Heart left ventricle (tissue), 16 donors: ENCODE data around the gene AKR1C3. TPM values are rescaled to one million over a fixed set of nuclear protein-coding genes. Genes with fewer than 3 reads are reported as not detected.

ENCODE experiments used
- ATAC-seq, 4 donors: fragments of 200-7000 bp; cut with Tn5 transposase; one replicate each; pipeline ENCODE4 v1.9.1; 2020 to 2022; ENCODE audit warnings: moderate library complexity in 4 of 4, mild to moderate bottlenecking in 3 of 4, moderate number of reproducible peaks in 1 of 4
- DNase-seq, 5 donors: peaks; one replicate each; pipeline ENCODE4 v3.0.0-alpha.2; 2020
- H3K27ac ChIP-seq, 12 donors: fragments of 200-600 bp; sonication (generic) in 4 of 12; one replicate each; pipeline versions ENCODE4 v1.5.0 to v1.8.0; 2016 to 2022; ENCODE audit warnings: mild to moderate bottlenecking in 2 of 12
- H3K27me3 ChIP-seq, 9 donors: fragments of 200-600 bp; sonication (generic) in 2 of 9; one replicate each; pipeline versions ENCODE4 v1.5.1 to v1.8.0; 2016 to 2022; ENCODE audit warnings: mild to moderate bottlenecking in 3 of 9
- H3K36me3 ChIP-seq, 9 donors: fragments of 200-600 bp; sonication (generic) in 2 of 9; one replicate each; pipeline versions ENCODE4 v1.5.0 to v1.8.0; 2018 to 2022; ENCODE audit warnings: mild to moderate bottlenecking in 2 of 9
- H3K4me1 ChIP-seq, 12 donors: fragments of 200-600 bp; sonication (generic) in 4 of 12; one replicate each; pipeline versions ENCODE4 v1.5.0 to v1.8.0; 2016 to 2022; ENCODE audit warnings: mild to moderate bottlenecking in 3 of 12
- H3K4me3 ChIP-seq, 12 donors: fragments of 200-600 bp; sonication (generic) in 4 of 12; one replicate each; pipeline versions ENCODE4 v1.5.0 to v1.8.0; 2017 to 2022; ENCODE audit warnings: mild to moderate bottlenecking in 9 of 12, moderate library complexity in 4 of 12
- H3K9me3 ChIP-seq, 12 donors: fragments of 200-600 bp; sonication (generic) in 4 of 12; one replicate each; pipeline versions ENCODE4 v1.5.0 to v1.8.0; 2016 to 2022; ENCODE audit warnings: mild to moderate bottlenecking in 1 of 12
- POLR2A ChIP-seq, 2 donors: fragments of 450-650 bp; IDR thresholded peaks; one replicate each; pipeline ENCODE4 v1.6.1; 2017; ENCODE audit warnings: antibody characterized with exemption in 2 of 2, mild to moderate bottlenecking in 2 of 2, moderate library complexity in 2 of 2
- WGBS, 4 donors: extraction: QIAGEN DNeasy Blood & Tissue Kit in 2 of 4; methylation state at CpG; one replicate each; pipeline versions ENCODE4 v1.1.5 to v1.1.7; 2013 to 2018; 5-methylcytosine and 5-hydroxymethylcytosine counted together
- intact Hi-C, 10 donors: fragments of 100-400 bp; cut with DNase I; formaldehyde crosslinking; loops; one replicate each; pipeline versions ENCODE4 v1.11.1 to v1.14.2; 2022
- polyA plus RNA-seq, 2 donors: library from polyadenylated mRNA; stranded (reverse); fragments of 200-250 nt; gene quantifications; one replicate each; pipeline ENCODE4 v1.2.3, GENCODE V29; 2013
- total RNA-seq, 9 donors: library from RNA; depleted of rRNA in 2 of 9; stranded (reverse); fragments of >200 nt in 2 of 9; fragmentation: NEBNext Ultra II Directional in 3 of 9; extraction: Animal tissue kit (Norgen Biotek cat#: 25700) in 3 of 9; gene quantifications; one replicate each; pipeline versions ENCODE4 v1.1.0 to v1.2.4, GENCODE V29; 2016 to 2023
- TF ChIP-seq, protein P1 (sequence below), 12 donors: fragments of 200-600 bp; sonication (generic) in 4 of 12; IDR thresholded peaks; one replicate each; pipeline versions ENCODE4 v1.5.0 to v1.8.0; 2018 to 2022; ENCODE audit warnings: antibody characterized with exemption in 12 of 12, mild to moderate bottlenecking in 5 of 12
- donor health status: ischemic (EF 13 %, LVEDD 7.1; RV severe dilation, severe dysfunction).
- donor health status: healthy with polysubstance abuse.
- donor health status: DM: no; HTN: yes; CAD: no.
- donor health status: DM: no; HTN: no; CAD: no.
- donor health status: ischemic (EF 25% LVEDD 6.9; RV normal size, moderate dysfunction).
- donor health status: ischemic (EF 25% LVEDD 5.7; RV mildly dilated, moderate dysfunction).
- donor health status: healthy.
- donor health status: DM: yes; HTN: yes; CAD: no.
- donor health status: ischemic (EF 35%, LVEDD 5.7; RV mildly dilated, moderate dysfunction).
- donor health status: nonischemic (EF 11% LVEDD 7.7; RV severe dilation, severe dysfunction).
- donor health status: DM: yes; HTN: yes; CAD: no.
- donor health status: PGD.
- donor health status: ischemic (EF 29% LVEDD 5.4; RV normal size, mild dysfunction).
- donor health status: nonischemic (EF 23%, LVEDD 6.1; RV moderate dilation, normal function).

The AKR1C3 gene
- total and polyA plus RNA-seq, 11 donors: 13.9 to 25.1 (median 21.1) TPM

DNA sequence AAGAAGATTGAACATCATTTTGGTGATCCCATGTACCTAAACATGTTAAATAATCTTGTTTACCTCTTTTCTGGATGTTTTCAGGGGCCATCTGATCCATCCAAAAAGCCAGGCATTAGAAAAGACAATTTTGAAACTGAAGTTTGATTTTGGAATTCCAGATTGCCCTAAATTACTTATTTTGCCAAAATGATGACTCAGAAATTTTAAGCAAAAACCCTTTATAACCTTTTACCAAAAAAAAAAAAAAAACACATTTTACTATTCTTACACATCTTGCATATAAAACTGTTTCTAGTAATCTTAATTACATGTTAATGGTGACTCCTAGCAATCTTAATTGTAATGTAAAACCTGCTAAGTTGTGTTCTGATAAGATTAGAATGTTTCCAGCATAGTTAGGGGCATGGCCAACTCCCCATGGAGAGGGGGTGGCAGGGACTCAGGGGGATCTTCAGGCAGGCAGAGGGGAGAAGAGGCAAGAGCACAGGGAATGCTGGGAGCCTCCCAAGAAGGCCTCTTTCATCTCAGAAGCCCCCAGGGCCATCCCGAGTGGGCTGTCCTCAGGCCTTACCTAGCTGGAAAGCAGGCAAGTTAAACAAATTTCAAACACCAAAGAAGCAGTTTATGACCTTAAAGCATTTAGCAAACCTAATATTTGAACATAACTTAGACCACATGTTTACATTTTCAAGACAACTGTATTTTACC is 25.8 kb upstream of the AKR1C3 start:
- intact Hi-C loops: no loop called here
- Histone ChIP-seq H3K27ac (no peak overlapping the region), H3K4me3 (no peak overlapping the region), H3K27me3 (no peaks in the 10 kb centered on the region), H3K4me1 (peaks cover 0 to 30% (median 20%) of the 10 kb centered on the region in 12 donors), H3K9me3 (peaks cover 0 to 11% (median 0%) of the 10 kb centered on the region in 12 donors), H3K36me3 (no peaks in the 10 kb centered on the region)
- DNase-seq (no peak), ATAC-seq (no peak)
- 91 to 100% (median 94%) methylated on average over 1 of the region's 1 CpG for WGBS, 4 donors
- TF ChIP-seq, protein P1, sequence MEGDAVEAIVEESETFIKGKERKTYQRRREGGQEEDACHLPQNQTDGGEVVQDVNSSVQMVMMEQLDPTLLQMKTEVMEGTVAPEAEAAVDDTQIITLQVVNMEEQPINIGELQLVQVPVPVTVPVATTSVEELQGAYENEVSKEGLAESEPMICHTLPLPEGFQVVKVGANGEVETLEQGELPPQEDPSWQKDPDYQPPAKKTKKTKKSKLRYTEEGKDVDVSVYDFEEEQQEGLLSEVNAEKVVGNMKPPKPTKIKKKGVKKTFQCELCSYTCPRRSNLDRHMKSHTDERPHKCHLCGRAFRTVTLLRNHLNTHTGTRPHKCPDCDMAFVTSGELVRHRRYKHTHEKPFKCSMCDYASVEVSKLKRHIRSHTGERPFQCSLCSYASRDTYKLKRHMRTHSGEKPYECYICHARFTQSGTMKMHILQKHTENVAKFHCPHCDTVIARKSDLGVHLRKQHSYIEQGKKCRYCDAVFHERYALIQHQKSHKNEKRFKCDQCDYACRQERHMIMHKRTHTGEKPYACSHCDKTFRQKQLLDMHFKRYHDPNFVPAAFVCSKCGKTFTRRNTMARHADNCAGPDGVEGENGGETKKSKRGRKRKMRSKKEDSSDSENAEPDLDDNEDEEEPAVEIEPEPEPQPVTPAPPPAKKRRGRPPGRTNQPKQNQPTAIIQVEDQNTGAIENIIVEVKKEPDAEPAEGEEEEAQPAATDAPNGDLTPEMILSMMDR (IDR thresholded peaks at IDR 0.05): no peak
- TF ChIP-seq POLR2A (IDR thresholded peaks at IDR 0.05): no peak

DNA sequence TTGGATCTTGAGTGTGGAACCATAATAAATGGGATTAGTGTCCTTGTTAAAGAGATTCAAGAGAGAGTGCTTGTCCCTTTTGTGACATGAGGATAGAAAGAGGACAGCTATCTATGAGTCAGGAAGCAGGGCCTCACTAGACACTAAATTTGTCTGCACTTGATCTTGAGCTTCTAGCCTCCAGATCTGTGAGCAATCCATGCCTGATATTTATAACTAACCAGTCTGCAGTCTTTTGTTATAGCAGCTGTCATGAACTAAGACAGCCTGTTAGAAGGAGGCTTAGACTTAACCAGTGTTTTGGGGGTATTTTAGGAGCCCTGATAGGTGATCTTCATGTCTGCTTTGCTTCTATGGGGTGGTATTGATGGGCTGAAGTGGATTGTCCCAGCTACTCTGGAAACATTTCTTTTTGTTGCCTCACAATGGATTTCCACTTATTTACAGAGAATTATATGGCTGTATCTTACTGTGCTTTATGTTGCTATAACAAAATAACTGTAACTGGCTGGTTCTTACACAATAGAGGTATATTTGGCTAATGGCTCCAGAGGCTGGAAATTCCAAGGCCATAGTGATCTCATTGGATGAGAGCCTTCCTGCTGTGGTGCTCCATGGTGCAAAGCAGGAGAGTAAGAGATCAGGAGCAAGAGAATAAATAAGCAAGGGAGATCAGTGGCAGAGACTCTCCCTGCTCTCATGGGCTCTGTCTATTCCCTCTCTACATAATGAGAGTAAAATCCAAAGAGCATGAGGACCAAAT is 23.4 kb upstream of the AKR1C3 start:
- Histone ChIP-seq H3K27ac (peak overlapping the region; percentile 76 to 91 (median 86)), H3K4me1 (peaks cover 0 to 30% (median 20%) of the 10 kb centered on the region in 12 donors), H3K36me3 (no peaks in the 10 kb centered on the region), H3K9me3 (peaks cover 0 to 11% (median 0%) of the 10 kb centered on the region in 12 donors), H3K4me3 (peak overlapping the region in 4 of 12 donors; percentile 6 to 36 (median 18)), H3K27me3 (no peaks in the 10 kb centered on the region)
- ATAC-seq: peak in 1 of 4 donors; percentile 20
- intact Hi-C loops: loop anchor here in 1 of 10 donors (1.0 kb wide), 1 partner anchor 23 kb away; the partner anchor contains the start of gene AKR1C3
- TF ChIP-seq POLR2A (IDR thresholded peaks at IDR 0.05): no peak
- TF ChIP-seq, protein P1 (IDR thresholded peaks at IDR 0.05): no peak
- DNase-seq: no peak

DNA sequence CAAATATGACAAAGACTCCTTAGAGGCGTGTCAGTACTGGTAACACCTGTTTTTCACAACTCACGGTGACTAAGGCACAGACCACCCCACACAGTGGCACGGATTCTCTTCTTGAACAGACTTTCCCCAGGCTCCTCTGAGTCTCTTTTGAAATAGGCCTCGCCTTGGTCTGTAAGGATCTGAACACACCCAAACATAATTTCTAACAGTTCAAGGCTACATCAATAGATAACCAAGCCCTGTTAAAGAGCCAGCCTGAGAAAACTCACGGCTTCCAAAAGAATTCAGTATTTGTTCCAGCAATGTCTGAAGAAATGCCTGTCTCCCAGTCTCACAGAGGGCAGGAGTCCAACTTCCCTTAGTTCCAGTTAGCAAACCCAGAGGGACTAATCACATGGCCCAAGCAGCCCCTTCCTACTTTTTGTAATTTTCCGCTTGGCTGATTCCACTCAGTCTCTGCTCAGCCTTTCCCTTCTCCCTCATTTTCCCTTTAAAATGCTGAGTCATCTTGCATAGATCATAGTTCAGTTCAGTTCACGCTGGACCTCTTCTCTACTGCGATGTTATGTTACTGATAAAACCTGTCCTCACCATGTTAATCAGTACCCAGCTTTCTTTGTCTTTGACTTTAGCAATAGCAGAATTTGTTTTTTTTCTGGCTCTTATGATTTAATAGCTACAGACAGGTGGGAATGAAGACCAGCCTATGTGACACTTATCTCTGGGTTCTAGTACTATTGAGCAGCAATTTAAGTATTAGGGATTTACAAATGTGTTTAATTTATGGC is 22.6 kb upstream of the AKR1C3 start:
- peak in 4 of 5 donors; percentile 64 to 87 (median 80) for DNase-seq

More for the DNA sequence above, 22.6 kb upstream of the AKR1C3 start:
- H3K36me3 ChIP-seq: no peaks in the 10 kb centered on the region
- no peaks in the 10 kb centered on the region for H3K27me3 ChIP-seq
- H3K4me1 ChIP-seq: peaks cover 0 to 36% (median 20%) of the 10 kb centered on the region in 12 donors
- 20 to 39% (median 24%) methylated on average over 8 of the region's 8 CpGs for WGBS, 4 donors
- H3K4me3 ChIP-seq: peak overlapping the region in 4 of 12 donors; percentile 6 to 36 (median 18)
- ATAC-seq: peak; percentile 91 to 97 (median 94)
- intact Hi-C loops: loop anchor here in 1 of 10 donors (1.0 kb wide), 1 partner anchor 23 kb away; the partner anchor contains the start of gene AKR1C3
- peak overlapping the region; percentile 76 to 91 (median 86) for H3K27ac ChIP-seq
- TF ChIP-seq, protein P1 (IDR thresholded peaks at IDR 0.05): no peak
- TF ChIP-seq POLR2A (IDR thresholded peaks at IDR 0.05): peak in 1 of 2 donors; percentile 41
- peaks cover 0 to 11% (median 0%) of the 10 kb centered on the region in 12 donors for H3K9me3 ChIP-seq
